Neural cell (in vitro differentiated cells): ENCODE results near the gene FASTKD1. TPM values are rescaled to one million over a fixed set of nuclear protein-coding genes. Genes with fewer than 3 reads are reported as not detected.

Source experiments
- H2AFZ ChIP-seq: fragments of 200-600, 300-800 bp; sonication (generic), shearing (Covaris generic); 2 replicates; pipeline ENCODE4 v1.6.0; 2014; ENCODE audit warnings: low read depth, mild to moderate bottlenecking, antibody characterized with exemption, low read length, moderate library complexity
- H3F3A ChIP-seq: fragments of 200-600 bp; shearing (Covaris generic); 2 replicates; pipeline ENCODE4 v1.6.1; 2016; ENCODE audit warnings: mild to moderate bottlenecking, moderate library complexity, mixed read lengths, antibody characterized with exemption, low read length; ENCODE audit not compliant: insufficient read depth, poor library complexity, severe bottlenecking
- H3K27ac ChIP-seq: fragments of 200-600, 300-800 bp; sonication (generic), shearing (Covaris generic); 2 replicates; pipeline ENCODE4 v1.5.1; 2014; ENCODE audit warnings: mild to moderate bottlenecking, low read length, moderate library complexity
- H3K27me3 ChIP-seq: fragments of 300-800, 200-600 bp; sonication (generic), shearing (Covaris generic); 2 replicates; pipeline ENCODE4 v1.6.0; 2014; ENCODE audit warnings: mild to moderate bottlenecking, low read depth, low read length, moderate library complexity; ENCODE audit not compliant: insufficient read depth
- H3K36me3 ChIP-seq: fragments of 300-800, 200-600 bp; sonication (generic), shearing (Covaris generic); 2 replicates; pipeline ENCODE4 v1.5.1; 2014; ENCODE audit warnings: mild to moderate bottlenecking, antibody characterized with exemption, low read length, moderate library complexity; ENCODE audit not compliant: insufficient read depth
- H3K4me2 ChIP-seq: fragments of 300-800, 200-600 bp; sonication (generic), shearing (Covaris generic); 2 replicates; pipeline ENCODE4 v1.6.0; 2014; ENCODE audit warnings: mild to moderate bottlenecking, low read length
- H3K4me3 ChIP-seq: fragments of 300-800, 200-600 bp; sonication (generic), shearing (Covaris generic); 2 replicates; pipeline ENCODE4 v1.5.1; 2014; ENCODE audit warnings: mild to moderate bottlenecking, low read length, moderate library complexity
- H3K79me2 ChIP-seq: fragments of 200-600 bp; shearing (Covaris generic); replicated peaks from 2 replicates; pipeline ENCODE4 v1.6.0; 2014; ENCODE audit warnings: mild to moderate bottlenecking, low read length, moderate library complexity; ENCODE audit not compliant: insufficient read depth
- H3K9ac ChIP-seq: fragments of 300-800, 200-600 bp; sonication (generic), shearing (Covaris generic); 2 replicates; pipeline ENCODE4 v1.6.1; 2016; ENCODE audit warnings: mild to moderate bottlenecking, low read length, mixed read lengths
- H3K9me2 ChIP-seq: fragments of 200-600 bp; shearing (Covaris generic); 2 replicates; pipeline ENCODE4 v1.6.1; 2016; ENCODE audit warnings: mild to moderate bottlenecking, low read length, mixed read lengths; ENCODE audit not compliant: insufficient read depth
- H3K9me3 ChIP-seq: fragments of 200-600, 300-800 bp; sonication (generic), shearing (Covaris generic); 2 replicates; pipeline ENCODE4 v1.6.1; 2016; ENCODE audit warnings: mild to moderate bottlenecking, mixed run types, low read length, moderate library complexity, mixed read lengths
- H4K20me1 ChIP-seq: fragments of 200-600 bp; shearing (Covaris generic); 2 replicates; pipeline ENCODE4 v1.6.1; 2016; ENCODE audit warnings: mild to moderate bottlenecking, mixed run types; ENCODE audit not compliant: insufficient read depth
- EP300 ChIP-seq: fragments of 450-650 bp; conservative IDR thresholded peaks from 2 replicates; pipeline ENCODE4 v1.6.1; 2014; ENCODE audit warnings: antibody characterized with exemption, mild to moderate bottlenecking, moderate library complexity; ENCODE audit not compliant: poor library complexity, severe bottlenecking
- EZH2 ChIP-seq: fragments of 200-600, 300-800 bp; shearing (Covaris generic), sonication (generic); IDR thresholded peaks from 2 replicates; pipeline ENCODE4 v1.6.1; 2014; ENCODE audit warnings: antibody characterized with exemption, low read length, borderline replicate concordance, mild to moderate bottlenecking; ENCODE audit not compliant: insufficient read depth, poor library complexity, severe bottlenecking
- MXI1 ChIP-seq: fragments of 450-650 bp; conservative IDR thresholded peaks from 2 replicates; pipeline ENCODE4 v1.6.1; 2014; ENCODE audit warnings: antibody characterized with exemption, mild to moderate bottlenecking; ENCODE audit not compliant: poor library complexity, severe bottlenecking
- POLR2AphosphoS5 ChIP-seq: IDR thresholded peaks from 2 replicates; pipeline ENCODE4 v1.6.1; 2012
- RAD21 ChIP-seq: fragments of 450-650 bp; conservative IDR thresholded peaks from 2 replicates; pipeline ENCODE4 v1.6.1; 2014; ENCODE audit warnings: antibody characterized with exemption, mild to moderate bottlenecking, moderate library complexity
- REST ChIP-seq: IDR thresholded peaks from 2 replicates; pipeline ENCODE4 v1.6.1; 2012; ENCODE audit warnings: borderline replicate concordance
- SMC3 ChIP-seq: fragments of 450-650 bp; conservative IDR thresholded peaks from 2 replicates; pipeline ENCODE4 v1.6.1; 2014; ENCODE audit warnings: antibody characterized with exemption, mild to moderate bottlenecking, moderate library complexity; ENCODE audit not compliant: poor library complexity
- TAF1 ChIP-seq: IDR thresholded peaks from 2 replicates; pipeline ENCODE4 v1.6.1; 2012; ENCODE audit warnings: low read depth
- polyA plus RNA-seq: library from polyadenylated mRNA; depleted of rRNA; stranded (reverse); fragments of >200 nt; gene quantifications from 2 replicates; pipeline ENCODE4 v1.2.3, GENCODE V29; 2014
- TF ChIP-seq, protein P1 (sequence below): fragments of 450-650 bp; IDR thresholded peaks from 2 replicates; pipeline ENCODE4 v1.5.1; 2014; ENCODE audit warnings: antibody characterized with exemption, mild to moderate bottlenecking, moderate library complexity; ENCODE audit not compliant: poor library complexity, severe bottlenecking

The FASTKD1 gene
- polyA plus RNA-seq, 1 donor from 2014 or later, result 50.3 TPM

GRCh38 chr2:169512525-169512924 lies 61.1 kb downstream of the FASTKD1 start:
- Histone ChIP-seq H3K79me2 (no peaks in the 10 kb centered on the region), H3K4me2 (no peak overlapping the region), H3F3A (no peaks in the 10 kb centered on the region), H3K9me2 (no peaks in the 10 kb centered on the region), H3K27me3 (no peaks in the 10 kb centered on the region), H3K9me3 (no peaks in the 10 kb centered on the region), H4K20me1 (no peaks in the 10 kb centered on the region), H3K27ac (no peak overlapping the region), H3K4me3 (no peak overlapping the region), H3K36me3 (no peaks in the 10 kb centered on the region), H2AFZ (no peak overlapping the region), H3K9ac (no peak overlapping the region)
- TF ChIP-seq EZH2, result no peak
- no peak for TF ChIP-seq TAF1
- TF ChIP-seq, protein P1, sequence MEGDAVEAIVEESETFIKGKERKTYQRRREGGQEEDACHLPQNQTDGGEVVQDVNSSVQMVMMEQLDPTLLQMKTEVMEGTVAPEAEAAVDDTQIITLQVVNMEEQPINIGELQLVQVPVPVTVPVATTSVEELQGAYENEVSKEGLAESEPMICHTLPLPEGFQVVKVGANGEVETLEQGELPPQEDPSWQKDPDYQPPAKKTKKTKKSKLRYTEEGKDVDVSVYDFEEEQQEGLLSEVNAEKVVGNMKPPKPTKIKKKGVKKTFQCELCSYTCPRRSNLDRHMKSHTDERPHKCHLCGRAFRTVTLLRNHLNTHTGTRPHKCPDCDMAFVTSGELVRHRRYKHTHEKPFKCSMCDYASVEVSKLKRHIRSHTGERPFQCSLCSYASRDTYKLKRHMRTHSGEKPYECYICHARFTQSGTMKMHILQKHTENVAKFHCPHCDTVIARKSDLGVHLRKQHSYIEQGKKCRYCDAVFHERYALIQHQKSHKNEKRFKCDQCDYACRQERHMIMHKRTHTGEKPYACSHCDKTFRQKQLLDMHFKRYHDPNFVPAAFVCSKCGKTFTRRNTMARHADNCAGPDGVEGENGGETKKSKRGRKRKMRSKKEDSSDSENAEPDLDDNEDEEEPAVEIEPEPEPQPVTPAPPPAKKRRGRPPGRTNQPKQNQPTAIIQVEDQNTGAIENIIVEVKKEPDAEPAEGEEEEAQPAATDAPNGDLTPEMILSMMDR, result no peak
- TF ChIP-seq RAD21, result no peak
- TF ChIP-seq POLR2AphosphoS5, result no peak
- TF ChIP-seq EP300, result no peak
- TF ChIP-seq REST, result no peak
- TF ChIP-seq MXI1, result no peak
- no peak for TF ChIP-seq SMC3

DNA sequence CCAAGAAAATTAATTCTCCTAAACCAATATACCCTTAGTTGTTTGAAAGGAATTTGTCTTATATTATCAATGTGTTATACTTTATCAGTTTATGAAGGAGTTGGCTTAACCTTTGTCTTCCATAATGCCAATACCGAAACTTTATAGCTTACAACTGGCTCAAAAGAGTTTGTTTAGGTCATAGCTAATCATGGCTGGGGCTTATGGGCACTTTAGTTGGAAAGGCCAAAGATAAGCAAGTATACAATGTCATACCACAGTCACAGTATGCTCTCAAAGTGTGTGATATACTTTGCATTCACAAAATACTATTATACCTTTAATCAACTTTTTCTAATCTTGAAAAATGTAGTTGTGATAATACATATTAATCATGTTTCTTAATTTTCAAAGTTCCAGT lies 61.8 kb downstream of the FASTKD1 start:
- no peak overlapping the region for H2AFZ ChIP-seq
- H3K9ac ChIP-seq, result no peak overlapping the region
- no peaks in the 10 kb centered on the region for H3K79me2 ChIP-seq
- TF ChIP-seq EZH2, result no peak
- no peaks in the 10 kb centered on the region for H3K36me3 ChIP-seq
- no peaks in the 10 kb centered on the region for H4K20me1 ChIP-seq
- H3K27ac ChIP-seq, result no peak overlapping the region
- H3K27me3 ChIP-seq, result no peaks in the 10 kb centered on the region
- no peaks in the 10 kb centered on the region for H3K9me3 ChIP-seq
- H3K9me2 ChIP-seq, result no peaks in the 10 kb centered on the region
- no peak overlapping the region for H3K4me3 ChIP-seq
- H3F3A ChIP-seq, result no peaks in the 10 kb centered on the region
- H3K4me2 ChIP-seq, result no peak overlapping the region

GRCh38 chr2:169510496-169510895 lies 63.2 kb downstream of the FASTKD1 start:
- Histone ChIP-seq H3K27me3 (no peaks in the 10 kb centered on the region), H3K4me3 (no peak overlapping the region), H3K9ac (no peak overlapping the region), H3F3A (no peaks in the 10 kb centered on the region), H4K20me1 (no peaks in the 10 kb centered on the region), H3K9me3 (no peaks in the 10 kb centered on the region), H3K4me2 (no peak overlapping the region), H3K79me2 (no peaks in the 10 kb centered on the region), H3K27ac (no peak overlapping the region), H3K36me3 (no peaks in the 10 kb centered on the region), H2AFZ (no peak overlapping the region), H3K9me2 (no peaks in the 10 kb centered on the region)
- TF ChIP-seq POLR2AphosphoS5, result no peak
- no peak for TF ChIP-seq MXI1
- no peak for TF ChIP-seq SMC3
- no peak for TF ChIP-seq RAD21
- TF ChIP-seq REST, result no peak
- TF ChIP-seq EP300, result no peak
- TF ChIP-seq TAF1, result no peak
- TF ChIP-seq, protein P1, result no peak
- no peak for TF ChIP-seq EZH2
